HL-60 (cell line): ENCODE measurements around the gene RDH16.

Experiments used
- DNase-seq, 2 experiments: peaks; one replicate each; pipeline ENCODE4 v3.0.0-alpha.2; 2010 to 2020; ENCODE audit warnings: low read depth in 1 of 2, low spot score in 1 of 2
- H3K27ac ChIP-seq: fragments of 250-450 bp; sonication (Bioruptor Pico); replicated peaks from 2 replicates; pipeline ENCODE4 v1.5.1; 2020; ENCODE audit warnings: mild to moderate bottlenecking, moderate library complexity
- H3K27me3 ChIP-seq: fragments of 250-450 bp; sonication (Bioruptor Pico); 2 replicates; pipeline ENCODE4 v1.5.1; 2021; ENCODE audit warnings: mild to moderate bottlenecking, moderate library complexity; ENCODE audit not compliant: insufficient read depth, poor library complexity, severe bottlenecking
- H3K4me3 ChIP-seq: replicated peaks from 2 replicates; pipeline ENCODE4 v1.5.1; 2011; ENCODE audit warnings: mild to moderate bottlenecking, control low read depth, low read length; ENCODE audit not compliant: insufficient read depth
- CTCF ChIP-seq: IDR thresholded peaks from one replicate; pipeline ENCODE4 v1.5.1; 2011; ENCODE audit warnings: low read length, control low read depth, inconsistent platforms; ENCODE audit not compliant: insufficient read depth
- GABPA ChIP-seq: IDR thresholded peaks from 2 replicates; pipeline ENCODE4 v1.6.1; 2012; ENCODE audit warnings: low read depth
- POLR2AphosphoS5 ChIP-seq: IDR thresholded peaks from 2 replicates; pipeline ENCODE4 v1.6.1; 2012; ENCODE audit warnings: low read depth
- REST ChIP-seq: IDR thresholded peaks from 2 replicates; pipeline ENCODE4 v1.6.1; 2012; ENCODE audit warnings: low read depth; ENCODE audit not compliant: insufficient replicate concordance
- SPI1 ChIP-seq: IDR thresholded peaks from 2 replicates; pipeline ENCODE4 v1.6.1; 2012; ENCODE audit warnings: low read depth, mild to moderate bottlenecking, borderline replicate concordance

The RDH16 gene

GRCh38 chr12:56999456-56999855 is 42.0 kb upstream of the RDH16 start:
- Histone ChIP-seq H3K4me3 (no peak overlapping the region), H3K27me3 (no peaks in the 10 kb centered on the region), H3K27ac (no peak overlapping the region)
- no peak for DNase-seq
- TF ChIP-seq SPI1 (no peak), REST (no peak), CTCF (no peak), POLR2AphosphoS5 (no peak), GABPA (no peak)

- H3K27ac ChIP-seq: no peak overlapping the region
- H3K4me3 ChIP-seq: no peak overlapping the region
- TF ChIP-seq REST: no peak
- TF ChIP-seq SPI1: no peak
- TF ChIP-seq POLR2AphosphoS5: no peak
- TF ChIP-seq CTCF: no peak
- no peak for TF ChIP-seq GABPA
- no peaks in the 10 kb centered on the region for H3K27me3 ChIP-seq
- no peak for DNase-seq
Measured at GRCh38 chr12:56998981-56999380, 41.6 kb upstream of the RDH16 start.

- H3K27me3 ChIP-seq: no peaks in the 10 kb centered on the region
- DNase-seq: no peak
- no peak for TF ChIP-seq GABPA
- no peak for TF ChIP-seq SPI1
- no peak for TF ChIP-seq CTCF
- TF ChIP-seq REST: no peak
- no peak for TF ChIP-seq POLR2AphosphoS5
- no peak overlapping the region for H3K4me3 ChIP-seq
- no peak overlapping the region for H3K27ac ChIP-seq
Measured at GRCh38 chr12:56998316-56998715, 40.9 kb upstream of the RDH16 start.
